NOMO-1 (cell line): ENCODE results near the gene RMND5B.
"Not testable (repeated sequence)": the region's sequence is repeated elsewhere in the genome, so short reads cannot be mapped to it uniquely, and the experiment has no call there.

Experiments used
- DNase-seq, 2 experiments: peaks; one replicate each; lab custom pipeline; 2025; ENCODE audit not compliant: unreplicated experiment in 2 of 2; lab: John Stamatoyannopoulos, UW

The RMND5B gene

GRCh38 chr5:178127300-178128009, 3.4 kb upstream of the RMND5B start:
- not testable (repeated sequence) for DNase-seq

- DNase-seq, result no peak
These were observed 1.5 kb upstream of the RMND5B start for GRCh38 chr5:178129296-178129695.

- not testable (repeated sequence) for DNase-seq
These were observed 609 bp upstream of the RMND5B start for GRCh38 chr5:178130234-178130575.

GRCh38 chr5:178131446-178131996, 707 bp downstream of the RMND5B start:
- DNase-seq, result no peak

GRCh38 chr5:178136990-178137389, 6.2 kb downstream of the RMND5B start:
- DNase-seq, result no peak

- no peak for DNase-seq
These were observed 7.2 kb downstream of the RMND5B start for GRCh38 chr5:178137991-178138390.

- DNase-seq, result no peak
These were observed 10.7 kb downstream of the RMND5B start for GRCh38 chr5:178141550-178141949.

GRCh38 chr5:178142642-178143041, 11.8 kb downstream of the RMND5B start:
- DNase-seq, result no peak

- no peak for DNase-seq
These were observed 12.4 kb downstream of the RMND5B start for GRCh38 chr5:178143246-178143645.

GRCh38 chr5:178143901-178144300, 13.1 kb downstream of the RMND5B start:
- DNase-seq, result no peak

- peak in 1 of 2 experiments; percentile 19 for DNase-seq
These were observed 15.4 kb downstream of the RMND5B start for GRCh38 chr5:178145965-178146820.

GRCh38 chr5:178147406-178147805, 16.6 kb downstream of the RMND5B start:
- DNase-seq, result no peak

GRCh38 chr5:178149199-178149932, 18.6 kb downstream of the RMND5B start:
- no peak for DNase-seq

GRCh38 chr5:178150977-178151734, 20.3 kb downstream of the RMND5B start:
- no peak for DNase-seq

GRCh38 chr5:178152491-178153444, 22.0 kb downstream of the RMND5B start:
- DNase-seq, result no peak

GRCh38 chr5:178153530-178154340, 22.9 kb downstream of the RMND5B start, which contains the start of gene NHP2:
Gene NHP2, minus strand, starts transcription at chr5:178153885. Its CDS starts 68 bp downstream, at chr5:178153817.
- peak; percentile 97 to 98 for DNase-seq

GRCh38 chr5:178155065-178155464, 24.3 kb downstream of the RMND5B start:
- no peak for DNase-seq

- DNase-seq, result no peak
These were observed 29.4 kb downstream of the RMND5B start for GRCh38 chr5:178160176-178160575.
